GM23248 (cell line): ENCODE data around the gene ZNF141. TPM values are rescaled to one million over a fixed set of nuclear protein-coding genes. Genes with fewer than 3 reads are reported as not detected.

Source experiments
- DNase-seq: peaks from one replicate; pipeline ENCODE4 v3.0.0-alpha.2; 2015
- H2AFZ ChIP-seq: fragments of 200-600 bp; sonication (generic); 2 replicates; pipeline ENCODE4 v1.6.1; 2016; ENCODE audit warnings: antibody characterized with exemption
- H3F3A ChIP-seq: fragments of 200-600 bp; sonication (generic); 2 replicates; pipeline ENCODE4 v1.6.1; 2016; ENCODE audit warnings: mild to moderate bottlenecking, antibody characterized with exemption, mixed run types; ENCODE audit not compliant: insufficient read depth
- H3K27ac ChIP-seq: fragments of 200-600 bp; sonication (generic); 2 replicates; pipeline ENCODE4 v1.5.1; 2016; ENCODE audit warnings: mild to moderate bottlenecking
- H3K27me3 ChIP-seq: fragments of 200-600 bp; sonication (generic); replicated peaks from 2 replicates; pipeline ENCODE4 v1.6.1; 2016; ENCODE audit warnings: mild to moderate bottlenecking; ENCODE audit not compliant: insufficient read depth
- H3K36me3 ChIP-seq: fragments of 200-600 bp; sonication (generic); 2 replicates; pipeline ENCODE4 v1.6.1; 2016; ENCODE audit warnings: low read depth, mild to moderate bottlenecking
- H3K4me1 ChIP-seq: fragments of 200-600 bp; sonication (generic); 2 replicates; pipeline ENCODE4 v1.6.1; 2016; ENCODE audit warnings: mild to moderate bottlenecking; ENCODE audit not compliant: insufficient read depth
- H3K4me2 ChIP-seq: fragments of 200-600 bp; sonication (generic); one replicate; pipeline ENCODE4 v1.6.1; 2016; ENCODE audit warnings: mild to moderate bottlenecking; ENCODE audit not compliant: unreplicated experiment
- H3K4me3 ChIP-seq: fragments of 200-600 bp; sonication (generic); 2 replicates; pipeline ENCODE4 v1.5.1; 2016; ENCODE audit warnings: mild to moderate bottlenecking
- H3K79me2 ChIP-seq: fragments of 200-600 bp; sonication (generic); 2 replicates; pipeline ENCODE4 v1.6.1; 2016; ENCODE audit warnings: mild to moderate bottlenecking; ENCODE audit not compliant: insufficient read depth
- H3K9ac ChIP-seq: fragments of 200-600 bp; sonication (generic); 2 replicates; pipeline ENCODE4 v1.6.1; 2016; ENCODE audit warnings: mild to moderate bottlenecking
- H3K9me2 ChIP-seq: fragments of 200-600 bp; sonication (generic); 2 replicates; pipeline ENCODE4 v1.6.1; 2016; ENCODE audit warnings: mixed run types, mild to moderate bottlenecking, moderate library complexity; ENCODE audit not compliant: insufficient read depth
- H3K9me3 ChIP-seq: fragments of 200-600 bp; sonication (generic); one replicate; pipeline ENCODE4 v1.6.1; 2017; ENCODE audit warnings: low read depth
- H4K20me1 ChIP-seq: fragments of 200-600 bp; sonication (generic); 2 replicates; pipeline ENCODE4 v1.6.0; 2016; ENCODE audit not compliant: insufficient read depth
- EZH2 ChIP-seq: fragments of 200-600 bp; sonication (generic); IDR thresholded peaks from 2 replicates; pipeline ENCODE4 v1.6.1; 2018; ENCODE audit warnings: antibody characterized with exemption, mild to moderate bottlenecking; ENCODE audit not compliant: insufficient read depth, poor library complexity, severe bottlenecking
- EZH2phosphoT487 ChIP-seq: fragments of 200-600 bp; sonication (generic); IDR thresholded peaks from 2 replicates; pipeline ENCODE4 v1.6.1; 2018; ENCODE audit warnings: antibody characterized with exemption, moderate library complexity, mild to moderate bottlenecking, low read depth; ENCODE audit not compliant: insufficient read depth
- WGBS, 2 experiments: methylation state at CpG; one replicate each; pipeline ENCODE4 v1.1.6; 2015 to 2017; ENCODE audit warnings: low lambda C conversion rate in 2 of 2, low coverage in 1 of 2; ENCODE audit errors: missing lambda C conversion rate in 2 of 2; 5-methylcytosine and 5-hydroxymethylcytosine counted together
- in situ Hi-C: fragments of 300-500 bp; cut with MboI; formaldehyde crosslinking; loops from 2 replicates; pipeline ENCODE4 v1.15.0; 2020
- polyA plus RNA-seq: library from polyadenylated mRNA; unstranded; fragments of >200 nt; fragmentation: Nextera tagmentation; extraction: Ambion mirVana; gene quantifications from 2 replicates; pipeline ENCODE4 v1.2.1, GENCODE V29; 2016
- total RNA-seq: library from RNA; depleted of rRNA; stranded (reverse); fragments of >200 nt; shearing (Covaris generic); gene quantifications from 2 replicates; pipeline ENCODE4 v1.2.3, GENCODE V29; 2014

ZNF141 gene
- total and polyA plus RNA-seq, 2 experiments from 2014 or later: 3.3 to 6.7 TPM

DNA sequence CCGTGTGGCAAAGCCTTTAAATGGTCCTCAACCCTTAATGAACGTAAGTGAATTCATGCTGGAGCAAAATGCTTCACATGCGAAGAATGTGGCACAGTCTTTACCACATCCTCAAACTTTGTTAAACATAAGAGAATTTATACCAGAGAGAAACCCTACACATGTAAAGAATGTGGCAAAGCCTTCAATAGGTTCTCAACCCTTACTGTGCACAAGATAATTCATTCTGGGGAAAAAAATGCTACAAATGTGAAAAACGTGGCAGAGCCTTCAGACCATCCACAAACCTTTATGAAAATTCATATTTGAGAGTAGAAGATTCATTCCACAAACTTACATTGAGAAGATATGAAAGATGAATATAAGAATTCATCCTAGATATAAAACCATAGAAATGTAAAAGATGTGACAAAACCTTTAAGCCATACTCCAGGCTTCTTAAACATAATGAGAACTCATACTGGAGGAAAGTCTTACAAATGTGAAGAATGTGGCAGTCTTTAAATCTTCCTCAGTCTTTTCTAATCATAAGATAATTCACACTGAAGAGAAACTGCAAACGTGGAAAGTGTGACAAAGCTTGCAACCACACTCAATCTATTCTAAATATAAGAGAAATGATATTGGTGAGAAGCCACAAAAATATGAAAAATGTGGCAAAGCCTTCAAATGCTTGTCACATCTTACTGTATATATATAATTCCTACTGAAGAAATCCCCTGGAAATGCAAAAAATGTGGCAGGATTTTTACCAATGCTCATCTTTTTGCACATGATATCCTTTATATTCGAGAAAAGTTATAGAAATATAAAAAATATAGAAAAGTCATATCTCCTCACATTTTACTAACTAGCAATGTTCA, 36.9 kb downstream of the ZNF141 start:
- Histone ChIP-seq H3K9me2 (no peaks in the 10 kb centered on the region), H2AFZ (no peak overlapping the region), H3K4me3 (peak overlapping the region; percentile 10; the same call in 1 of the 2 replicates), H3K9me3 (peaks cover 39% of the 10 kb centered on the region), H3K9ac (no peak overlapping the region), H3K79me2 (0 out of 2 replicates have a peak, but pooled peaks cover 7% of the 10 kb centered on the region), H4K20me1 (no peaks in the 10 kb centered on the region), H3K27me3 (no peaks in the 10 kb centered on the region), H3K4me1 (no peaks in the 10 kb centered on the region), H3K27ac (no peak overlapping the region), H3F3A (peaks cover 22% of the 10 kb centered on the region), H3K4me2 (no peak overlapping the region), H3K36me3 (peaks cover 81% of the 10 kb centered on the region)
- 96 to 97% methylated on average over 6 of the region's 6 CpGs for WGBS, 2 experiments
- no peak for TF ChIP-seq EZH2phosphoT487
- TF ChIP-seq EZH2: no peak
- in situ Hi-C loops: no loop called here
- no peak for DNase-seq

DNA sequence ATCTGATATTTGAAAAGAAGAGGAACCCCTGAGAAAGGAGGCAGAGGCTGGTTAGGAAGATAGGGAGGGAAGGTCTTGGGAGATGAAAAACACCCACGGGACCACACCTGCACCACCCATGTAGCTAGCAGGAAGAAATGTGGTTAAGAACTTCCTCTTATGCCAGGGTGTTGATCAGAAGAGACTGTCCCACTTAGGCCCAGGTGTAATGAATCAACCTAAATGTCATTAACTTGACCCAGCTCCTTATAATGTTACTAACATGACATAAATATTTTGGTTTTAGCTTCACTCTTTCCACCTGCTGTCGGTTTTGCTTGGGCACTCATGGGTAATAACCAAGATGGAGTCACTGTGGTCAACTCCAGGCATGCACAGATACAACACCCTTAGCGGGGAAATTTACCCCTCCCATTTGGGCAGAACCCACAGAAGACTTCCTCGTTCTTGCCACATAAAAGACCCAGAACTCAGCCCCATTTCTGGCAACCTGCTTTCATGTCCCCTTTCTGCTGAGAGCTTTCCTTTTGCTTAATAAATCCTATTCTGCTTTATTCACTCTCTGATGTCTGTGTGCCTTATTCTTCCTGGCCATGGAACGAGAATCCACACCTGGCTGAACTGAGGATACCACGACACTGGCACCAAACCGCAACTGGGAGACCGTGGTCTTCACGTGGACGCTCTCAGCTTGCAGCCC, 46.8 kb downstream of the ZNF141 start:
- Histone ChIP-seq H3K9me3 (no peaks in the 10 kb centered on the region), H3K4me3 (no peak overlapping the region), H3F3A (no peaks in the 10 kb centered on the region; the same call in 1 of the 2 replicates), H3K27me3 (no peaks in the 10 kb centered on the region), H4K20me1 (no peaks in the 10 kb centered on the region), H3K79me2 (no peaks in the 10 kb centered on the region), H3K4me2 (no peak overlapping the region), H3K9me2 (no peaks in the 10 kb centered on the region), H3K4me1 (no peaks in the 10 kb centered on the region), H2AFZ (no peak overlapping the region), H3K27ac (no peak overlapping the region), H3K36me3 (peaks cover 7% of the 10 kb centered on the region; the same call in 1 of the 2 replicates), H3K9ac (no peak overlapping the region)
- no peak for DNase-seq
- TF ChIP-seq EZH2phosphoT487 (no peak), EZH2 (no peak)
- in situ Hi-C loops: no loop called here
- 90 to 92% methylated on average over 10 of the region's 10 CpGs for WGBS, 2 experiments

DNA sequence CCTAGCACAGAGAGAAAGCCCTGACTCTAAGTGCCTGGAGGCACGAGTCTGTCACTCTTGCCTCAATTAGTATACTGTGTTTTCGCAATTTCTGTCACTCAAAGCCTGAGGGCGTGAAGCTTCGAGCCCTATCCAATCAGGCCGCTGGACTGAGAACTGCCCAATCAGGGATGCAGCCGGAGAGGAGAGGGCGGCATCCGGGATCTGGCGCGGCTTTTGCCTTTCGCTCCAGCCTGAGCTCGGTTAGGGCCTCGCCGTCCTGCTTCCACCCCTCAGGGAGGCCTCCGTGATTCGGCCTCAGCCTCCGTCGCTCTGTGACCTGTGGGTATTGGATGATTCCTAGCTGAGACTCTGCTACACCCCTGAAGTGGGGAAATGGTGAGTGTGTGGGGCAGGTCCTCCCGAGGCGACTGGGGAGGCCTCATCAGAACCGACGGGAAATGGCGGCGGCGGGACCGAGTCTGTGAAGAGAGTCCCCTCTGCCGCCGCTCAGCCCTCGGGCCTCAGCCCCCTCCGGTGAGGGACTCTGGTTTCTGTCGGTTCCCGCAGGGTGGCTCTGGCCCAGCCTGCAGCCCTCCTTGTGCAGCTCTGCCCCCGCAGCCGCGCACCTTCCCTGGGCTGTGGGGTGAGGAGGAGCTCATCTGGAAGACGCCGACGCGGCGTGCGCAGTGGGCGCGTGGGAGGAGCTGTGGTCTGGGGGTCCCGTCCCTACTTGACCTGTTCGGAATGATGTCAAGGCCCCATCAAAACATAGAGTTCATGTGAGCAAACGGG, 48.5 kb downstream of the ZNF141 start:
- H4K20me1 ChIP-seq: no peaks in the 10 kb centered on the region
- no peaks in the 10 kb centered on the region for H3K4me1 ChIP-seq
- no peak for DNase-seq
- H2AFZ ChIP-seq: no peak overlapping the region
- WGBS, 2 experiments: 5% methylated on average over 46 of the region's 46 CpGs
- no peak overlapping the region for H3K4me3 ChIP-seq
- no peak overlapping the region for H3K27ac ChIP-seq
- H3K9me3 ChIP-seq: no peaks in the 10 kb centered on the region
- no peaks in the 10 kb centered on the region for H3K36me3 ChIP-seq
- H3K79me2 ChIP-seq: no peaks in the 10 kb centered on the region
- no peak overlapping the region for H3K4me2 ChIP-seq
- H3K9me2 ChIP-seq: no peaks in the 10 kb centered on the region
- no peaks in the 10 kb centered on the region; the same call in 1 of the 2 replicates for H3F3A ChIP-seq
- no peak for TF ChIP-seq EZH2phosphoT487
- no peak for TF ChIP-seq EZH2
- H3K27me3 ChIP-seq: no peaks in the 10 kb centered on the region
- in situ Hi-C loops: no loop called here
- H3K9ac ChIP-seq: no peak overlapping the region

DNA sequence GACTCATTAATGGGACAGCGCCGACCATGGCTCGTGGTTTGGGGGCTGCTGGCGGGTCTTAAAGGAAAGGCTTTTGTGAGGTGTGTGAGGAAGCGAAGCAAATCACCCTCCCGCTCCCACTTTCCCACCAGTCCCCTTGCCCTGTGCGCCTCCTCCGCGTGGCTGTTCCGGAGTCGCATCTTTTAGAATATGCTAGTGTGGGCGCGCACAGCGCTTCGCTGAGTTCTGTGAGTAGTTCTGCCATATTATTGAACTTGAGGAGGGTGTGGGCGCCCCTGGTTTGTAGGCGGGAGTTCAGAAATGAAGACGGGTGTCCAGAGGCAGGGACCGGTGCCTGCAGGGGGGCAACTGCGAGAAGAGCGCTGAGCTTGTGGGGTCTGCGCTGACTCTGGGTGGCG, 49.1 kb downstream of the ZNF141 start:
- H3K4me2 ChIP-seq: no peak overlapping the region
- TF ChIP-seq EZH2phosphoT487: no peak
- TF ChIP-seq EZH2: no peak
- H3K9me2 ChIP-seq: no peaks in the 10 kb centered on the region
- 18 to 19% methylated on average over 23 of the region's 23 CpGs for WGBS, 2 experiments
- no peaks in the 10 kb centered on the region for H4K20me1 ChIP-seq
- no peak overlapping the region for H3K27ac ChIP-seq
- H3K27me3 ChIP-seq: no peaks in the 10 kb centered on the region
- H3K36me3 ChIP-seq: no peaks in the 10 kb centered on the region
- in situ Hi-C loops: no loop called here
- H3K4me3 ChIP-seq: no peak overlapping the region
- H3F3A ChIP-seq: no peaks in the 10 kb centered on the region; the same call in 1 of the 2 replicates
- H3K79me2 ChIP-seq: no peaks in the 10 kb centered on the region
- H3K9me3 ChIP-seq: no peaks in the 10 kb centered on the region
- no peaks in the 10 kb centered on the region for H3K4me1 ChIP-seq
- DNase-seq: no peak
- no peak overlapping the region for H2AFZ ChIP-seq
- H3K9ac ChIP-seq: no peak overlapping the region
